IMR-90 (cell line): ENCODE measurements around the gene TAL2. TPM values are rescaled to one million over a fixed set of nuclear protein-coding genes. Genes with fewer than 3 reads are reported as not detected.
A peak's percentile ranks its signal among the peaks of the same experiment; 100 is the strongest.

ENCODE experiments used
- ATAC-seq: fragments of 200-7000 bp; cut with Tn5 transposase; 2 replicates; pipeline ENCODE4 v1.9.1; 2020; ENCODE audit warnings: low read depth, mild to moderate bottlenecking, moderate library complexity
- BruUV-seq: library from RNA; stranded (reverse); fragments of 400-500 nt; replicated peaks from 2 replicates; lab custom pipeline; 2021; lab: Mats Ljungman, UMichigan
- CTCF ChIA-PET: fragments of 300-600 bp; formaldehyde crosslinking; extraction: SDS; loops from one replicate; lab custom pipeline; 2021; ENCODE audit warnings: antibody characterized with exemption; lab: Yijun Ruan, JAX
- POLR2A ChIA-PET: fragments of 300-600 bp; sonication (Branson Sonifier 250); formaldehyde crosslinking; loops from one replicate; lab custom pipeline; 2022; ENCODE audit warnings: antibody characterized with exemption; ENCODE audit not compliant: unreplicated experiment; lab: Charles Lee
- DNase-seq: peaks from one replicate; pipeline ENCODE4 v3.0.0; 2013
- H2AFZ ChIP-seq: replicated peaks from 2 replicates; pipeline ENCODE3; 2013; ENCODE audit warnings: low read length, mild to moderate bottlenecking; ENCODE audit not compliant: poor library complexity
- H2AK5ac ChIP-seq: 2 replicates; pipeline ENCODE4 v1.6.1; 2013; ENCODE audit warnings: low read depth, low read length, inconsistent platforms
- H2AK9ac ChIP-seq: replicated peaks from 2 replicates; pipeline ENCODE3; 2013; ENCODE audit warnings: mild to moderate bottlenecking, low read depth, low read length, moderate library complexity; ENCODE audit not compliant: poor library complexity
- H2BK120ac ChIP-seq: 2 replicates; pipeline ENCODE4 v1.6.1; 2013; ENCODE audit warnings: low read depth, low read length, inconsistent platforms
- H2BK15ac ChIP-seq: 3 replicates; pipeline ENCODE4 v1.6.1; 2013; ENCODE audit warnings: low read depth, low read length, inconsistent platforms
- H2BK20ac ChIP-seq: 2 replicates; pipeline ENCODE4 v1.6.1; 2013; ENCODE audit warnings: low read depth, mild to moderate bottlenecking, inconsistent platforms, low read length, moderate library complexity
- H2BK5ac ChIP-seq: 2 replicates; pipeline ENCODE4 v1.6.1; 2013; ENCODE audit warnings: mild to moderate bottlenecking, low read depth, low read length, inconsistent platforms; ENCODE audit not compliant: poor library complexity, severe bottlenecking
- H3K14ac ChIP-seq: replicated peaks from 2 replicates; pipeline ENCODE4 v1.6.1; 2013; ENCODE audit warnings: low read depth, low read length, inconsistent platforms
- H3K18ac ChIP-seq: 2 replicates; pipeline ENCODE4 v1.6.1; 2013; ENCODE audit warnings: low read depth, low read length, control low read depth
- H3K23ac ChIP-seq: 2 replicates; pipeline ENCODE4 v1.6.1; 2013; ENCODE audit warnings: low read depth, low read length, inconsistent platforms
- H3K27ac ChIP-seq: 2 replicates; pipeline ENCODE4 v1.5.1; 2013; ENCODE audit warnings: mild to moderate bottlenecking, control low read depth, low read length; ENCODE audit not compliant: insufficient read depth
- H3K27me3 ChIP-seq: 2 replicates; pipeline ENCODE4 v1.6.1; 2013; ENCODE audit warnings: low read length; ENCODE audit not compliant: control insufficient read depth, insufficient read depth
- H3K36me3 ChIP-seq: 2 replicates; pipeline ENCODE4 v1.6.1; 2013; ENCODE audit warnings: low read length, mixed read lengths; ENCODE audit not compliant: control insufficient read depth, insufficient read depth
- H3K4ac ChIP-seq: 2 replicates; pipeline ENCODE4 v1.6.1; 2013; ENCODE audit warnings: low read depth, low read length, inconsistent platforms
- H3K4me1 ChIP-seq: 2 replicates; pipeline ENCODE4 v1.6.1; 2013; ENCODE audit warnings: low read length, mixed read lengths; ENCODE audit not compliant: control insufficient read depth, insufficient read depth
- H3K4me2 ChIP-seq: 2 replicates; pipeline ENCODE4 v1.6.1; 2013; ENCODE audit warnings: low read depth, mild to moderate bottlenecking, control low read depth, low read length, moderate library complexity
- H3K4me3 ChIP-seq: 2 replicates; pipeline ENCODE4 v1.5.1; 2013; ENCODE audit warnings: low read depth, mild to moderate bottlenecking, control low read depth, low read length, moderate library complexity; ENCODE audit not compliant: insufficient read depth
- H3K56ac ChIP-seq: 2 replicates; pipeline ENCODE4 v1.6.1; 2013; ENCODE audit warnings: low read length, inconsistent platforms; ENCODE audit not compliant: insufficient read depth; ENCODE audit errors: extremely low read depth
- H3K79me1 ChIP-seq, 2 experiments: 2 replicates each; pipeline ENCODE4 v1.6.1; 2013; ENCODE audit warnings: low read length in 2 of 2, inconsistent platforms in 1 of 2, low read depth in 1 of 2
- H3K9ac ChIP-seq: 2 replicates; pipeline ENCODE4 v1.6.1; 2013; ENCODE audit warnings: low read depth, low read length, control low read depth
- H3K9me1 ChIP-seq: 2 replicates; pipeline ENCODE4 v1.6.1; 2013; ENCODE audit warnings: low read length, inconsistent platforms; ENCODE audit not compliant: insufficient read depth
- H3K9me3 ChIP-seq: 2 replicates; pipeline ENCODE4 v1.6.1; 2013; ENCODE audit warnings: low read length; ENCODE audit not compliant: control insufficient read depth, insufficient read depth
- H4K20me1 ChIP-seq: 2 replicates; pipeline ENCODE4 v1.6.1; 2013; ENCODE audit warnings: low read length, inconsistent platforms; ENCODE audit not compliant: insufficient read depth
- H4K5ac ChIP-seq: 2 replicates; pipeline ENCODE4 v1.6.1; 2013; ENCODE audit warnings: mild to moderate bottlenecking, low read depth, low read length, control low read depth
- H4K8ac ChIP-seq, 2 experiments: 2 replicates each; pipeline ENCODE4 v1.6.1; 2013; ENCODE audit warnings: low read depth in 2 of 2, low read length in 2 of 2, control low read depth in 1 of 2, inconsistent platforms in 1 of 2
- H4K91ac ChIP-seq: 2 replicates; pipeline ENCODE4 v1.6.1; 2013; ENCODE audit warnings: low read depth, low read length, inconsistent platforms; ENCODE audit not compliant: insufficient read depth
- BHLHE40 ChIP-seq: fragments of 150-350 bp; IDR thresholded peaks from 2 replicates; pipeline ENCODE4 v1.6.1; 2016; ENCODE audit warnings: mild to moderate bottlenecking, low read depth, low read length
- CEBPB ChIP-seq: IDR thresholded peaks from 2 replicates; pipeline ENCODE4 v1.6.1; 2012; ENCODE audit warnings: low read depth, low read length, improper control_type of control experiment
- CHD1 ChIP-seq: IDR thresholded peaks from 2 replicates; pipeline ENCODE4 v1.6.1; 2012; ENCODE audit warnings: low read depth, low read length, improper control_type of control experiment
- CTCF ChIP-seq: conservative IDR thresholded peaks from 2 replicates; pipeline ENCODE4 v1.5.1; 2012; ENCODE audit warnings: mild to moderate bottlenecking, low read depth, low read length, improper control_type of control experiment
- ELK1 ChIP-seq: fragments of 150-350 bp; IDR thresholded peaks from 2 replicates; pipeline ENCODE4 v1.6.1; 2016; ENCODE audit warnings: low read depth, mild to moderate bottlenecking, low read length, moderate library complexity, borderline replicate concordance
- FOS ChIP-seq: fragments of 150-350 bp; IDR thresholded peaks from 2 replicates; pipeline ENCODE4 v1.6.1; 2016; ENCODE audit warnings: low read depth, low read length
- MAFK ChIP-seq: IDR thresholded peaks from 2 replicates; pipeline ENCODE4 v1.6.1; 2012; ENCODE audit warnings: low read depth, low read length, improper control_type of control experiment
- MAZ ChIP-seq: IDR thresholded peaks from 2 replicates; pipeline ENCODE4 v1.6.1; 2012; ENCODE audit warnings: low read depth, mild to moderate bottlenecking, low read length, improper control_type of control experiment, moderate library complexity, borderline replicate concordance
- MXI1 ChIP-seq: IDR thresholded peaks from 2 replicates; pipeline ENCODE4 v1.6.1; 2012; ENCODE audit warnings: low read depth, mild to moderate bottlenecking, low read length, moderate library complexity, borderline replicate concordance
- NFE2L2 ChIP-seq: fragments of 150-350 bp; IDR thresholded peaks from 2 replicates; pipeline ENCODE4 v1.6.1; 2016; ENCODE audit warnings: low read depth, mild to moderate bottlenecking, low read length
- POLR2A ChIP-seq: IDR thresholded peaks from 2 replicates; pipeline ENCODE4 v1.6.1; 2012; ENCODE audit warnings: mild to moderate bottlenecking, low read depth, low read length
- RAD21 ChIP-seq: IDR thresholded peaks from 2 replicates; pipeline ENCODE4 v1.6.1; 2012; ENCODE audit warnings: low read length, improper control_type of control experiment
- RCOR1 ChIP-seq: IDR thresholded peaks from 2 replicates; pipeline ENCODE4 v1.6.1; 2012; ENCODE audit warnings: mild to moderate bottlenecking, low read length, improper control_type of control experiment; ENCODE audit not compliant: insufficient replicate concordance
- RFX5 ChIP-seq: IDR thresholded peaks from 2 replicates; pipeline ENCODE4 v1.8.0; 2012; ENCODE audit warnings: low read depth, mild to moderate bottlenecking, low read length, moderate library complexity
- SMC3 ChIP-seq: fragments of 150-350 bp; IDR thresholded peaks from 2 replicates; pipeline ENCODE4 v1.6.1; 2016; ENCODE audit warnings: low read depth, mild to moderate bottlenecking, antibody characterized with exemption, low read length, moderate library complexity
- USF2 ChIP-seq: fragments of 150-350 bp; IDR thresholded peaks from 2 replicates; pipeline ENCODE4 v1.6.1; 2017; ENCODE audit warnings: mild to moderate bottlenecking, antibody characterized with exemption, low read length, low read depth
- WGBS, 2 experiments: methylation state at CpG; one replicate each; pipeline versions ENCODE4 v1.1.5 to v1.1.7; 2013; ENCODE audit warnings: missing lambda C conversion rate in 2 of 2; ENCODE audit not compliant: insufficient read length in 1 of 2; ENCODE audit errors: extremely low coverage in 2 of 2; 5-methylcytosine and 5-hydroxymethylcytosine counted together
- dilution Hi-C: fragments of 300-500 bp; cut with HindIII; formaldehyde crosslinking; loops from one replicate; pipeline ENCODE4 v1.14.3; 2018; ENCODE audit warnings: low sequenced_read_pairs; ENCODE audit not compliant: unreplicated experiment
- in situ Hi-C: fragments of 300-500 bp; cut with MboI; formaldehyde crosslinking; loops from 3 replicates; pipeline ENCODE4 v1.14.3; 2019; ENCODE audit warnings: low sequenced_read_pairs, inconsistent platforms, mixed read lengths
- intact Hi-C: fragments of 100-400 bp; cut with micrococcal nuclease; formaldehyde crosslinking; loops from 2 replicates; pipeline ENCODE4 v1.10.0; 2022
- polyA plus RNA-seq, 3 experiments: library from polyadenylated mRNA; depleted of rRNA; stranded (reverse); fragments of >200 nt; gene quantifications; 2 replicates each; pipeline ENCODE4 v1.2.3, GENCODE V29; 2012; ENCODE audit warnings: low replicate concordance in 1 of 3
- total RNA-seq: library from RNA; depleted of rRNA; stranded (reverse); fragments of >200 nt; gene quantifications from 2 replicates; pipeline ENCODE4 v1.2.3, GENCODE V29; 2012

Gene TAL2
- total and polyA plus RNA-seq, 2 of the 4 experiments (the other 2 are of a cell fraction), result 0.26 TPM; not detected in 1

- no peak overlapping the region for H3K18ac ChIP-seq
- H3K4me1 ChIP-seq, result no peaks in the 10 kb centered on the region
Measured at GRCh38 chr9:105673850-105674387, 11.7 kb downstream of the TAL2 start.

More at GRCh38 chr9:105673850-105674387, 11.7 kb downstream of the TAL2 start:
- no peak overlapping the region for H2BK15ac ChIP-seq
- H2BK20ac ChIP-seq, result no peak overlapping the region
- no peaks in the 10 kb centered on the region for H4K20me1 ChIP-seq
- H3K23ac ChIP-seq, result no peak overlapping the region
- CTCF ChIA-PET, result no interaction called here
- no peaks in the 10 kb centered on the region for H3K9me1 ChIP-seq
- H3K27me3 ChIP-seq, result peaks cover 12% of the 10 kb centered on the region
- H3K56ac ChIP-seq, result no peak overlapping the region
- TF ChIP-seq USF2 (no peak), MAZ (no peak), MAFK (no peak), CTCF (no peak), CEBPB (no peak), RFX5 (no peak), NFE2L2 (no peak), SMC3 (no peak), POLR2A (no peak), CHD1 (no peak), FOS (no peak), RAD21 (no peak), MXI1 (no peak), RCOR1 (no peak), ELK1 (no peak), BHLHE40 (no peak)
- ATAC-seq (no peak), DNase-seq (no peak)
- dilution Hi-C loops, result no loop called here
- no peak overlapping the region for H3K27ac ChIP-seq
- no peak overlapping the region for H2BK5ac ChIP-seq
- H2BK120ac ChIP-seq, result no peak overlapping the region
- POLR2A ChIA-PET, result no interaction called here
- no peak overlapping the region for H3K4ac ChIP-seq
- no peaks in the 10 kb centered on the region for H3K9me3 ChIP-seq
- no TSS peak for BruUV-seq
- H4K5ac ChIP-seq, result no peak overlapping the region
- 80% methylated on average over 1 of the region's 3 CpGs; no CpG with 5 or more reads in 1 of the 2 experiments for WGBS, 2 experiments
- no peak overlapping the region for H4K8ac ChIP-seq
- intact Hi-C loops, result no loop called here
- H3K36me3 ChIP-seq, result no peaks in the 10 kb centered on the region
- H2AFZ ChIP-seq, result peak overlapping the region; percentile 51
- H3K9ac ChIP-seq, result no peak overlapping the region
- no peak overlapping the region for H2AK5ac ChIP-seq
- H3K4me3 ChIP-seq, result no peak overlapping the region
- H4K91ac ChIP-seq, result no peak overlapping the region
- H3K79me1 ChIP-seq, result no peaks in the 10 kb centered on the region
- no peak overlapping the region for H3K4me2 ChIP-seq
- in situ Hi-C loops, result no loop called here
- no peak overlapping the region for H3K14ac ChIP-seq
- no peak overlapping the region for H2AK9ac ChIP-seq
